A549 (cell line): ENCODE results near the gene ESPNL.

Experiments
- CBX2 ChIP-seq: fragments of 200-600 bp; sonication (generic); IDR thresholded peaks from 2 replicates; pipeline ENCODE4 v1.6.1; 2016; ENCODE audit warnings: low read depth, mild to moderate bottlenecking, borderline replicate concordance
- KDM5A ChIP-seq: fragments of 200-600 bp; sonication (generic); IDR thresholded peaks from 2 replicates; pipeline ENCODE4 v1.6.1; 2016; ENCODE audit warnings: antibody characterized with exemption, mild to moderate bottlenecking
- MYC ChIP-seq: IDR thresholded peaks from 2 replicates; pipeline ENCODE4 v1.6.1; 2012; ENCODE audit warnings: mild to moderate bottlenecking, inconsistent platforms, low read length, improper control_type of control experiment, borderline replicate concordance
- NR3C1 ChIP-seq: fragments of >200 bp; sonication (Bioruptor Twin); formaldehyde crosslinking; IDR thresholded peaks from 3 replicates; pipeline ENCODE4 v1.6.1; 2017
- POLR2A ChIP-seq: IDR thresholded peaks from 2 replicates; pipeline ENCODE4 v1.6.1; 2012; ENCODE audit warnings: mild to moderate bottlenecking, low read length
- RAD21 ChIP-seq, 2 experiments: fragments of >200 bp in 1 of 2; sonication (Bioruptor Twin) in 1 of 2; formaldehyde crosslinking in 1 of 2; IDR thresholded peaks in 1 of 2; conservative IDR thresholded peaks in 1 of 2; 2 replicates in 1 of 2; 3 replicates in 1 of 2; pipeline ENCODE4 v1.6.1; 2012 to 2018; ENCODE audit warnings: inconsistent platforms in 1 of 2
- SMC3 ChIP-seq: fragments of >200 bp; sonication (Bioruptor Twin); formaldehyde crosslinking; IDR thresholded peaks from 3 replicates; pipeline ENCODE4 v1.6.1; 2018; ENCODE audit warnings: inconsistent platforms
- SREBF2 ChIP-seq: fragments of 450-650 bp; IDR thresholded peaks from 2 replicates; pipeline ENCODE4 v1.6.1; 2014; ENCODE audit warnings: mild to moderate bottlenecking, moderate library complexity
- TF ChIP-seq, protein P1 (sequence below): fragments of >200 bp; sonication (Bioruptor Twin); formaldehyde crosslinking; IDR thresholded peaks from 3 replicates; pipeline ENCODE4 v1.5.1; 2016
- TF ChIP-seq, protein P2 (sequence below): IDR thresholded peaks from 2 replicates; pipeline ENCODE4 v1.6.1; 2012

DNA sequence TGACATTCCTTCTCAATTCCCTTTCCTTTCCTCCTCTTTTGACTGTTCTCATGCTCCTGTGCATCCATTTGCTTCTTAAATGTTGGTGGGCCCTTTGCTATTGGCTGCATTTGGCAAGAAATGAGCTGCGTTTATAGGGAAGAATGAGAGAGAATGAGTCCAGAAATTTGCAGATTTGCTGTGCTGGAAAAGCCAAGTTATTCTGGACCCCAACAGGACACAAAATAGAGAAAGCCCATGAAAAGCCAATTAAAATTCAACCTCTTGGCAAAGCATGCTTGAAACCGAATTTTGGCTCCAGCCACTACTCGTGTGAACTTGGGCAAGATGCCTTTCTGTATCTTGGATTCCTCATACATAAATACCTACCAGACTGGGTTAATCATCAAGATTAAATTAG is 40.6 kb upstream of the ESPNL start:
- TF ChIP-seq, protein P1, sequence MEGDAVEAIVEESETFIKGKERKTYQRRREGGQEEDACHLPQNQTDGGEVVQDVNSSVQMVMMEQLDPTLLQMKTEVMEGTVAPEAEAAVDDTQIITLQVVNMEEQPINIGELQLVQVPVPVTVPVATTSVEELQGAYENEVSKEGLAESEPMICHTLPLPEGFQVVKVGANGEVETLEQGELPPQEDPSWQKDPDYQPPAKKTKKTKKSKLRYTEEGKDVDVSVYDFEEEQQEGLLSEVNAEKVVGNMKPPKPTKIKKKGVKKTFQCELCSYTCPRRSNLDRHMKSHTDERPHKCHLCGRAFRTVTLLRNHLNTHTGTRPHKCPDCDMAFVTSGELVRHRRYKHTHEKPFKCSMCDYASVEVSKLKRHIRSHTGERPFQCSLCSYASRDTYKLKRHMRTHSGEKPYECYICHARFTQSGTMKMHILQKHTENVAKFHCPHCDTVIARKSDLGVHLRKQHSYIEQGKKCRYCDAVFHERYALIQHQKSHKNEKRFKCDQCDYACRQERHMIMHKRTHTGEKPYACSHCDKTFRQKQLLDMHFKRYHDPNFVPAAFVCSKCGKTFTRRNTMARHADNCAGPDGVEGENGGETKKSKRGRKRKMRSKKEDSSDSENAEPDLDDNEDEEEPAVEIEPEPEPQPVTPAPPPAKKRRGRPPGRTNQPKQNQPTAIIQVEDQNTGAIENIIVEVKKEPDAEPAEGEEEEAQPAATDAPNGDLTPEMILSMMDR: no peak
- no peak for TF ChIP-seq CBX2
- TF ChIP-seq POLR2A: no peak
- no peak for TF ChIP-seq SREBF2
- TF ChIP-seq RAD21 (conservative IDR thresholded peaks at IDR 0.05 in 1 of 2, IDR thresholded peaks at IDR 0.05 in 1 of 2): no peak
- no peak for TF ChIP-seq KDM5A
- TF ChIP-seq, protein P2, sequence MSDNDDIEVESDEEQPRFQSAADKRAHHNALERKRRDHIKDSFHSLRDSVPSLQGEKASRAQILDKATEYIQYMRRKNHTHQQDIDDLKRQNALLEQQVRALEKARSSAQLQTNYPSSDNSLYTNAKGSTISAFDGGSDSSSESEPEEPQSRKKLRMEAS: no peak
- no peak for TF ChIP-seq NR3C1
- TF ChIP-seq SMC3: no peak
- no peak for TF ChIP-seq MYC
